T-helper 1 cell treated with Interleukin-12 subunit alpha and Interleukin-12 subunit beta and Interleukin-4 antibody, amounts not matched to agents 30 μg/mL and 1 μg/mL, for 36 hours (primary cell): Measurements from ENCODE around the gene ADK.
"Not testable (repeated sequence)": the region's sequence is repeated elsewhere in the genome, so short reads cannot be mapped to it uniquely, and the experiment has no call there.

Experiments
- H3K27ac Mint-ChIP-seq: one replicate; pipeline ENCODE4 v1.8.0; 2021; ENCODE audit warnings: mild to moderate bottlenecking, mixed read lengths
- H3K27me3 Mint-ChIP-seq: one replicate; pipeline ENCODE4 v1.8.0; 2021; ENCODE audit warnings: low read depth, mixed read lengths
- H3K36me3 Mint-ChIP-seq: one replicate; pipeline ENCODE4 v1.8.0; 2021; ENCODE audit warnings: low read depth, mixed read lengths
- H3K4me1 Mint-ChIP-seq: one replicate; pipeline ENCODE4 v1.8.0; 2021; ENCODE audit warnings: low read depth, mixed read lengths
- H3K4me3 Mint-ChIP-seq: one replicate; pipeline ENCODE4 v1.8.0; 2021; ENCODE audit warnings: mild to moderate bottlenecking, moderate library complexity, mixed read lengths
- H3K9me3 Mint-ChIP-seq: one replicate; pipeline ENCODE4 v1.8.0; 2021; ENCODE audit warnings: mixed read lengths

Gene ADK

DNA sequence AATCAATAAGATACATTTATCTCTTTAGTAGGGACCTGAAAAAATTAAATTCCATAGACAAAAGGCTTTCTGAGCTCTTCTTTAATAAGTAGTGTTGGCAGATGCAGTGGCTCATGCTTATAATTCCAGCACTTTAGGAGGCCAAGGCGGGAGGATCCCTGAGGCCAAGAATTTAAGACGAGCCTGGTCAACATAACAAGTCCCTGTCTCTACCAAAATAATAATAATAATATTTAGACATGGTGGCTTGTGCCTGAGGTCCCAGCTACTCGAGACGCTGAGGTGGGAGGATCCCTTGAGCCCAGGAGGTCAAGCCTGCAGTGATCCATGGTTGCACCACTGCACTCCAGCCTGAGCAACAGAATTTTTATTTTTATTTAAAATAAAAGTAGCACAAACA is 280.8 kb downstream of the ADK start:
- no peaks in the 10 kb centered on the region for H3K27me3 Mint-ChIP-seq
- H3K4me1 Mint-ChIP-seq, result no peaks in the 10 kb centered on the region
- no peaks in the 10 kb centered on the region for H3K9me3 Mint-ChIP-seq
- H3K27ac Mint-ChIP-seq, result no peak overlapping the region
- no peak overlapping the region for H3K4me3 Mint-ChIP-seq
- peaks cover 9% of the 10 kb centered on the region for H3K36me3 Mint-ChIP-seq

DNA sequence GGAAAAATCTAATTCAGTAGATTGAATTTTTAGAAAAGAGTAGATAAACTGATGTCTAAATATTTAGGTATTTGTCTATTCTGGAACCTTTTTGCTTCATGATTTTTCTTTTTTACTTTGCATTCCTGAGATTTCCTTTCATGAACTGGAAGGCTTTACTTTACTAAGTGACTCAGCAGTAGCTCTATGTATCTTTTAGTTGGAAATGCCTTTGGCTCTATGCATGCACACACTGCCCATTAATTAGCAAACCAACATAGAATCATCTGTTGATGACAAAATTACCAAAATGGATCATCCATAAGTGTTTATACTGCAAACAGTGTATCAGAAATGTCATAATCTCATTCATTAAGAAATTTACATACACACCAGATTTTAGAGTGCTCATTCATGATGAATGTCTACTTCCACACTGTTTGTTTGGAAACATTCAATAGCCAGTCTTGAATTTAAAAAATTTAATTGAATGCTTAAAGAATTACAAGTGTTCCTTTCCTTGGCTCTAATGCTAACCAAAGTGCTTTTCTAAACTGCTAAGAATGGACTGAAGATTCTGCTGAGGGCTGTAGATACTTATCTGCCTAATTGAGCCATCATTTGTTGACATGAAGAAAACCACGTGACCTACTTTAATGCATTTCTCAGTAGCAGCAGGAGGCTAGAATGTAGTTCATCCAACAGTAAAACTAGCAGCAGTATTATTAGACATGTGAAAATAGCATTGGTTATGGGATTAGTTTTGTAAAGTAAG is 282.0 kb downstream of the ADK start:
- Mint-ChIP-seq H3K4me3 (no peak overlapping the region), H3K9me3 (no peaks in the 10 kb centered on the region), H3K27me3 (no peaks in the 10 kb centered on the region), H3K4me1 (no peaks in the 10 kb centered on the region), H3K36me3 (peaks cover 6% of the 10 kb centered on the region), H3K27ac (no peak overlapping the region)

DNA sequence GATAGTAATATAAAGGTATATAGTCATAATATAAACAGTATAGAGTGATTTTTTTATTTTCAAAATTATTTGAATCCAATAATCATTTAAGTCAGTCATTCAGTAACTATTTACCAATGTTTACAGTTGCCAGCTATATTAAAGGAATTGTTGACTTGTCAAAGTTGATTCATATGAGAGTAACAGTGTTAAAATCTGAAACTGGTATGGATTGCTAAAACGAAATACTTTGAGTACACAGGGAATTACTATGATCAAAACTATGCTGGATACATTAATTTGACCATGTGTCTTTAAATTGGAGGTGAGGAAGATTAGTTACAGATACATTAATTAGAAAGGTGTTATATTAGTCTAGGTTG is 282.6 kb downstream of the ADK start:
- Mint-ChIP-seq H3K27ac (no peak overlapping the region), H3K4me1 (no peaks in the 10 kb centered on the region), H3K27me3 (no peaks in the 10 kb centered on the region), H3K36me3 (peaks cover 2% of the 10 kb centered on the region), H3K9me3 (no peaks in the 10 kb centered on the region), H3K4me3 (no peak overlapping the region)

DNA sequence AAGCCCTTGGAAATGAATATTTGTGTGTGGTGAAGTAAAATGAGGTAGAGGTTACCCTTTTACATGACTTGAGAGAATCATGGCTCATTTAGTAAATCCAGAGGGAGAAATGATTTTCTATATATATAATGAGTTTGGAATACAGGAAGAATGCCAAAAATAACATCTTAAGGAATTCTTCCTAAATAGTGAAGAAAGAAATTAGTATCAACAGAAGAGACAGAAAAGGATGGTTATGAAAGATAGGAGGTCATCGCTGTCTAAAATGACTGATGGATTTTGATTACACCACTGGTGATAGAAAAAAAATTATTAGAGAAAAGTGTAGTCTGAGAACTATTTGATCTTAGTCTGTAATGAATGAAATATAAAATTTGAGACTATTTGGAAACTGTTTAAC is 283.0 kb downstream of the ADK start:
- Mint-ChIP-seq H3K9me3 (no peaks in the 10 kb centered on the region), H3K36me3 (peaks cover 2% of the 10 kb centered on the region), H3K4me3 (no peak overlapping the region), H3K27me3 (no peaks in the 10 kb centered on the region), H3K4me1 (no peaks in the 10 kb centered on the region), H3K27ac (no peak overlapping the region)

GRCh38 chr10:74434547-74434946 is 283.5 kb downstream of the ADK start:
- Mint-ChIP-seq H3K27me3 (no peaks in the 10 kb centered on the region), H3K27ac (no peak overlapping the region), H3K9me3 (no peaks in the 10 kb centered on the region), H3K36me3 (peaks cover 2% of the 10 kb centered on the region), H3K4me3 (no peak overlapping the region), H3K4me1 (peaks cover 3% of the 10 kb centered on the region)

DNA sequence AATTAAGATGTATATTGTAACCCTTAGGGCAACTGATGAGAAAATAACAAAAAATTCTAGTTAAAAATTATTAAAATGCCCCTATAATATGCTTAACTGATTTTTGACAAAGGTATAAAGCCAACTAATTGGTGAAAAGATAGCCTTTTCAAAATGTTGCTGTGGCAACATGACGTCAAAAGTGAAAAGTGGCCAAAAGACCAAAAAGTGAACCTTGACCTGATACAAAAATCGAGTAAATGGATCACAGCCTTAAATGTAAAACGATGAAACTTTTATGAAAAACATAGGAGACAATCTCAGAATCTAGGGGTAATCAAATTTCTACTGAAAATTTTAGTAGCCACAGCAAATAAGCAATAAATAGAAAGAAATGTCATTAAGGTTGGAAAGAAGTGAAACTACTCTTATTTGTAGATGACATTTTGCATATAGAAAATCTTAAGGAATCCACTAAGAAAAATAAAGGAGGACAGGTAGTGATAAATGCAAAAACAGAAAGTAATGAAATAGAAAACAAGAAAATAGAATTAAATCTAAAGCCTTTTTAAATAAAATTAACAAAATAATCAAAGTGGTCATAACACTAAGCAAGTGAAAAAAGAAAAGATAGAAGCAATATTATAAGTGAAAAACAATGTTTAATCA is 285.6 kb downstream of the ADK start:
- Mint-ChIP-seq H3K27ac (no peak overlapping the region), H3K4me1 (peaks cover 3% of the 10 kb centered on the region), H3K4me3 (no peak overlapping the region)

GRCh38 chr10:74437822-74438221 is 286.8 kb downstream of the ADK start:
- H3K4me1 Mint-ChIP-seq, result peaks cover 3% of the 10 kb centered on the region
- H3K9me3 Mint-ChIP-seq, result no peaks in the 10 kb centered on the region
- no peak overlapping the region for H3K4me3 Mint-ChIP-seq
- H3K27me3 Mint-ChIP-seq, result no peaks in the 10 kb centered on the region
- peaks cover 3% of the 10 kb centered on the region for H3K36me3 Mint-ChIP-seq
- H3K27ac Mint-ChIP-seq, result no peak overlapping the region

More for the DNA sequence above, 285.6 kb downstream of the ADK start:
- Mint-ChIP-seq H3K9me3 (no peaks in the 10 kb centered on the region), H3K27me3 (no peaks in the 10 kb centered on the region), H3K36me3 (no peaks in the 10 kb centered on the region)

DNA sequence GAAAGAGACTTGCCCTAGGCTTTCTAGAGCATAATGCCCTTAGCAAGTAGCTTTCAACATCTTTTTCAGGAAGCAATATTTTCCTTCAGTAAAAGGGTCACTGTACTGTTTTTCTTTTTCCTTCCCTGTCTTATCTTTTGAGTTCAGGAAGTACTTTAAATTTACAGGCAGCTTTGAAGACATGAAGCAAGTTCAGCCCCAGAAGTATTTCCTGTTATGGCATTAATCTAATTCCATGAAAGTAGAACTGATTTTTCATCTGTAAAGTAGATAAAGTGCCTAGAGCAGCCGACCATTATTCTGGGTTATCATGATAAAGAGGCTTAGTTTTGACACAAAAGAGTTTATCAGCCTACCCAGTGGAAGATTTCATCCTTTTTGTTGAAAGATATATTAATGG is 288.2 kb downstream of the ADK start:
- Mint-ChIP-seq H3K27me3 (no peaks in the 10 kb centered on the region), H3K4me1 (peaks cover 3% of the 10 kb centered on the region), H3K9me3 (no peaks in the 10 kb centered on the region), H3K27ac (no peak overlapping the region), H3K4me3 (no peak overlapping the region), H3K36me3 (peaks cover 3% of the 10 kb centered on the region)

- H3K4me1 Mint-ChIP-seq, result no peaks in the 10 kb centered on the region
- H3K27ac Mint-ChIP-seq, result no peak overlapping the region
- no peaks in the 10 kb centered on the region for H3K27me3 Mint-ChIP-seq
- H3K36me3 Mint-ChIP-seq, result peaks cover 3% of the 10 kb centered on the region
- no peak overlapping the region for H3K4me3 Mint-ChIP-seq
- H3K9me3 Mint-ChIP-seq, result no peaks in the 10 kb centered on the region
Observed at GRCh38 chr10:74445493-74445892, 294.5 kb downstream of the ADK start.

DNA sequence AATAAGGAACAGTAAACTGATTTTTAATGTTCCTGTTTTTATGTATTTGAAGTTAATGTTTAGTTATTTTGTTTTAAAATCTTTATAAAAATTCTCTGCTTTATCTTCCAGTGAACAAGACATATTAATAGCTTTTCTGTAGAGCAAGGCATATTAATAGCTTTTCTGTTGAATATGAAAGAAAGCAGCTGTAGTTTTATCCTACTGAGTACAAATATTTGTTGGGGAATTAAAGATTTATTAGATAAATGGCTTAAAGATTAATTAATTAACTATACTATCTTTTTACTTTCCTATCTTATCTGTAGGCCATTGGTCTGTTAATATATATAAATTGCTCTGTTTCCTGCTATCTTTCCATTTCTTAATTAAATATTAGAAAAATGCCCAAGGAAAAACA is 299.6 kb downstream of the ADK start:
- no peaks in the 10 kb centered on the region for H3K36me3 Mint-ChIP-seq
- H3K4me3 Mint-ChIP-seq, result no peak overlapping the region
- peaks cover 3% of the 10 kb centered on the region for H3K4me1 Mint-ChIP-seq
- H3K9me3 Mint-ChIP-seq, result no peaks in the 10 kb centered on the region
- H3K27me3 Mint-ChIP-seq, result no peaks in the 10 kb centered on the region
- H3K27ac Mint-ChIP-seq, result no peak overlapping the region

DNA sequence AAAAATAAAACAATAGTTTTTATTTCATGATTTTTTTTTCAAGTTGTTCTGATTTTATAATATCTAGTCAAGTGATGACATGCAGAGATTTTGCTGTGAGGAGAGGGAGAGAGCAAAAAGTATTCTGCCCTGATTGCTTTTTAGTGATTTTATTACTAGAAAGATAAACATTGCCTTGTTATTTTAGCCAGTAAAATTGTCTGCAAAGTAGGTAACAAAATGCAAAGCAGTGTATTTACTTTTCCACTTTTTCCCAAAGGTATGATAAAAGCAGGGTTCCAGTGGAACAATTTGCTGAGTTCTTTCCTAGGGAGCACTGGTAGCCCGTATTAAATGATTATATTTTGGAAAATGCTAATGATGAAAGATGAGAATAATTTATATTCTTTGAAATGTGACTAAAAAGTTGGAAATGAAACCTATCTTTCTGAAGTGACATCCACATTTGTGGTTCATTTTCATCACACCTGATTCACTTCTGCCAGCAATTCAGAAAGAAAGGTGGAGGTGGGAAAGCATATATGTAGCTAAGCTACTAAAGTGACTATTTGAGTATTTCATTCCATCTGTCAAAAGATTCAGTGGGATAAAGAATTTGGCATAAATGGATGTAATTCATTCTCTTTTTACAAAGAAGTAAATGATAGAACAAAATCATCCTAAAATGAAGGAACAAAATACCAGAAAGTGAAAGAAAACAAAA is 300.3 kb downstream of the ADK start:
- Mint-ChIP-seq H3K4me3 (no peak overlapping the region), H3K27ac (no peak overlapping the region), H3K9me3 (peaks cover 5% of the 10 kb centered on the region), H3K27me3 (no peaks in the 10 kb centered on the region), H3K36me3 (peaks cover 5% of the 10 kb centered on the region), H3K4me1 (peaks cover 3% of the 10 kb centered on the region)

DNA sequence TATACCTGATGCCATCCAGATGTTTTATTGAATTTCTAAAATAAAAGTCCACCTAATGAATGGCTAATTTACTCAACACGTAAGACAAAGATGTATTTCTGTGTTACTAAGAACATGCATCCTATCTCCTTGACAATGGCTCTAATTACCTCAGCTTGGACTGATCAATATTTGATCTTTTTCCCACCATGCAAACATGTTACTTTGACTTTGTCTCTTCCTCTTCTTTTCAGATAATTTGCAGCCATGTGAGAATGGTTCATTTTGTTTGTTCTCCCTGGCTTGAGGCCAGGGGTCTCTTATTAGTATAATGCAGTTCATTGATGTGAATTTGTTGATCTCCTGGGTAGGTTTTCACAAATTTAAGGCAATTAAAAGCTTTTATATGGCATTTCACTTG is 302.1 kb downstream of the ADK start:
- Mint-ChIP-seq H3K4me1 (peaks cover 3% of the 10 kb centered on the region), H3K36me3 (peaks cover 8% of the 10 kb centered on the region), H3K27me3 (no peaks in the 10 kb centered on the region), H3K27ac (no peak overlapping the region), H3K9me3 (peaks cover 9% of the 10 kb centered on the region), H3K4me3 (no peak overlapping the region)

- H3K27me3 Mint-ChIP-seq, H3K27ac Mint-ChIP-seq, H3K9me3 Mint-ChIP-seq, H3K4me1 Mint-ChIP-seq, H3K4me3 Mint-ChIP-seq, H3K36me3 Mint-ChIP-seq: not testable (repeated sequence)
Observed at GRCh38 chr10:74457478-74457877, 306.5 kb downstream of the ADK start.

GRCh38 chr10:74460812-74461211 is 309.8 kb downstream of the ADK start:
- no peaks in the 10 kb centered on the region for H3K4me1 Mint-ChIP-seq
- H3K36me3 Mint-ChIP-seq, result peaks cover 7% of the 10 kb centered on the region
- H3K27me3 Mint-ChIP-seq, result no peaks in the 10 kb centered on the region
- no peak overlapping the region for H3K4me3 Mint-ChIP-seq
- H3K27ac Mint-ChIP-seq, result no peak overlapping the region
- peaks cover 8% of the 10 kb centered on the region for H3K9me3 Mint-ChIP-seq
